CD14-positive monocyte (primary cell): ENCODE results near the gene KLHL25. TPM values are rescaled to one million over a fixed set of nuclear protein-coding genes. Genes with fewer than 3 reads are reported as not detected.

Experiments used
- DNase-seq, 3 donors: peaks; one replicate each; pipeline ENCODE4 v3.0.0-alpha.2; 2011 to 2022
- H2AFZ ChIP-seq: 2 replicates; pipeline ENCODE4 v1.6.0; 2012; ENCODE audit warnings: mild to moderate bottlenecking, low read depth, low read length, inconsistent platforms; ENCODE audit not compliant: insufficient read depth, poor library complexity, severe bottlenecking
- H3K27ac ChIP-seq, 2 donors: 1 replicate in 1 of 2; 2 replicates in 1 of 2; pipeline ENCODE4 v1.5.1; 2012 to 2013; ENCODE audit warnings: low read length in 2 of 2, control low read depth in 1 of 2, inconsistent platforms in 1 of 2, low read depth in 1 of 2, mild to moderate bottlenecking in 1 of 2
- H3K27me3 ChIP-seq, 2 donors: one replicate each; pipeline versions ENCODE4 v1.6.0 to v1.6.1; 2011 to 2013; ENCODE audit warnings: low read length in 2 of 2; ENCODE audit not compliant: control insufficient read depth in 2 of 2, insufficient read depth in 2 of 2
- H3K36me3 ChIP-seq, 2 donors: replicated peaks in 1 of 2; 1 replicate in 1 of 2; 2 replicates in 1 of 2; pipeline versions ENCODE4 v1.5.1 to v1.6.1; 2012 to 2013; ENCODE audit warnings: low read length in 2 of 2, control low read depth in 1 of 2, inconsistent platforms in 1 of 2, mild to moderate bottlenecking in 1 of 2; ENCODE audit not compliant: insufficient read depth in 2 of 2, control insufficient read depth in 1 of 2
- H3K4me1 ChIP-seq, 2 donors: 1 replicate in 1 of 2; 2 replicates in 1 of 2; pipeline versions ENCODE4 v1.5.1 to v1.6.1; 2012 to 2013; ENCODE audit warnings: low read length in 2 of 2, control low read depth in 1 of 2, inconsistent platforms in 1 of 2, mild to moderate bottlenecking in 1 of 2, moderate library complexity in 1 of 2; ENCODE audit not compliant: insufficient read depth in 2 of 2, control insufficient read depth in 1 of 2
- H3K4me2 ChIP-seq: replicated peaks from 2 replicates; pipeline ENCODE3; 2012; ENCODE audit warnings: low read length, moderate library complexity, mild to moderate bottlenecking; ENCODE audit not compliant: poor library complexity, severe bottlenecking; ENCODE audit errors: extremely low read depth
- H3K4me3 ChIP-seq, 3 experiments: fragments of 200-600 bp in 1 of 3; sonication (generic) in 1 of 3; replicated peaks in 1 of 3; 1 replicate in 2 of 3; 2 replicates in 1 of 3; pipeline ENCODE4 v1.5.1; 2011 to 2013; ENCODE audit warnings: low read length in 3 of 3, mild to moderate bottlenecking in 3 of 3, control low read depth in 2 of 3, low read depth in 2 of 3, inconsistent platforms in 1 of 3, moderate library complexity in 1 of 3
- H3K79me2 ChIP-seq: 2 replicates; pipeline ENCODE4 v1.6.0; 2012; ENCODE audit warnings: mild to moderate bottlenecking, control low read depth, inconsistent platforms, low read length, moderate library complexity; ENCODE audit not compliant: insufficient read depth
- H3K9ac ChIP-seq: 2 replicates; pipeline ENCODE4 v1.6.0; 2017; ENCODE audit warnings: low read length, mild to moderate bottlenecking; ENCODE audit not compliant: insufficient read depth, poor library complexity, severe bottlenecking
- H3K9me3 ChIP-seq, 2 donors: replicated peaks in 1 of 2; 1 replicate in 1 of 2; 2 replicates in 1 of 2; pipeline versions ENCODE4 v1.5.1 to v1.6.1; 2012 to 2013; ENCODE audit warnings: low read length in 2 of 2, control low read depth in 1 of 2; ENCODE audit not compliant: control insufficient read depth in 1 of 2, insufficient read depth in 1 of 2
- H4K20me1 ChIP-seq: 2 replicates; pipeline ENCODE4 v1.6.0; 2012; ENCODE audit warnings: mild to moderate bottlenecking, low read length, control low read depth, moderate library complexity; ENCODE audit not compliant: insufficient read depth
- H3K27ac Mint-ChIP-seq, 7 donors: one replicate each; pipeline ENCODE4 v1.8.0; 2020; ENCODE audit warnings: mild to moderate bottlenecking in 7 of 7, mixed read lengths in 7 of 7, moderate library complexity in 6 of 7, inconsistent platforms in 2 of 7
- H3K27me3 Mint-ChIP-seq, 3 donors: one replicate each; pipeline ENCODE4 v1.8.0; 2021 to 2022; ENCODE audit warnings: low read depth in 3 of 3, mild to moderate bottlenecking in 3 of 3, mixed read lengths in 3 of 3, moderate library complexity in 3 of 3, inconsistent platforms in 1 of 3
- H3K36me3 Mint-ChIP-seq, 2 donors: one replicate each; pipeline ENCODE4 v1.8.0; 2020; ENCODE audit warnings: mixed read lengths in 2 of 2, inconsistent platforms in 1 of 2, mild to moderate bottlenecking in 1 of 2
- H3K4me1 Mint-ChIP-seq: one replicate; pipeline ENCODE4 v1.8.0; 2020; ENCODE audit warnings: mild to moderate bottlenecking, mixed read lengths
- H3K4me3 Mint-ChIP-seq, 2 donors: one replicate each; pipeline ENCODE4 v1.8.0; 2020; ENCODE audit warnings: mild to moderate bottlenecking in 2 of 2, mixed read lengths in 2 of 2, moderate library complexity in 1 of 2
- H3K9me3 Mint-ChIP-seq, 7 donors: one replicate each; pipeline ENCODE4 v1.8.0; 2020 to 2022; ENCODE audit warnings: mixed read lengths in 7 of 7, mild to moderate bottlenecking in 6 of 7, moderate library complexity in 6 of 7, inconsistent platforms in 2 of 7
- WGBS: methylation state at CpG from one replicate; pipeline ENCODE4 v1.1.5; 2013; ENCODE audit warnings: missing lambda C conversion rate; ENCODE audit not compliant: insufficient coverage; 5-methylcytosine and 5-hydroxymethylcytosine counted together
- intact Hi-C, 2 donors: fragments of 100-400 bp; cut with micrococcal nuclease; formaldehyde crosslinking; loops; one replicate each; pipeline versions ENCODE4 v1.15.0 to v1.15.1; 2023
- polyA plus RNA-seq, 3 donors: library from polyadenylated mRNA; depleted of rRNA in 1 of 3; unstranded in 2 of 3; stranded (reverse) in 1 of 3; fragments of 300-500 nt in 2 of 3; fragments of >200 nt in 1 of 3; fragmentation: Illumina TruSeq in 2 of 3; gene quantifications; 1 replicate in 2 of 3; 2 replicates in 1 of 3; pipeline ENCODE4 v1.2.3, GENCODE V29; 2012 to 2021
- TF ChIP-seq, protein P1 (sequence below): fragments of 200-600 bp; IDR thresholded peaks from one replicate; pipeline ENCODE4 v1.8.0; 2022; ENCODE audit warnings: antibody characterized with exemption, mild to moderate bottlenecking

KLHL25 gene
- polyA plus RNA-seq, 3 donors, result 0.27 to 0.60 (median 0.40) TPM

DNA sequence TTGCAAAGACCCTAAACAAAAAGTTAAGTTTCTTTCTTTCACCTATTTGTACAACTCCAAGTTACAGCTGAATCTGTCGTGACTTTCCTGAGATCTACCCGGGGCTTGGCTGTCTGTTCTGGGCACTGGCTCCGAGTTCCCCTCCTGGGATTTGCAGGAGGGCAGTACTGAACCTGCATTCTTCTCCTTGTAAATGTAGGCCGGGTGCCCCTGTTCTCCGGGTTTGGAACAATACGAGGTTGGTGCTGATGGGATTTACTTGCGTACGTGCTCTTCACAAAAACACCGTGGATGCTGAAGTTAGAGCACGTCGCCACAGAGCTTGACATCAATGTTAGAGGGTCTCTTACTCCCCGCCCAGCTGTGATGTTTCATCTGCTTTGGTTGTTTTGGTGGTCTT, 48.1 kb downstream of the KLHL25 start:
- TF ChIP-seq, protein P1, sequence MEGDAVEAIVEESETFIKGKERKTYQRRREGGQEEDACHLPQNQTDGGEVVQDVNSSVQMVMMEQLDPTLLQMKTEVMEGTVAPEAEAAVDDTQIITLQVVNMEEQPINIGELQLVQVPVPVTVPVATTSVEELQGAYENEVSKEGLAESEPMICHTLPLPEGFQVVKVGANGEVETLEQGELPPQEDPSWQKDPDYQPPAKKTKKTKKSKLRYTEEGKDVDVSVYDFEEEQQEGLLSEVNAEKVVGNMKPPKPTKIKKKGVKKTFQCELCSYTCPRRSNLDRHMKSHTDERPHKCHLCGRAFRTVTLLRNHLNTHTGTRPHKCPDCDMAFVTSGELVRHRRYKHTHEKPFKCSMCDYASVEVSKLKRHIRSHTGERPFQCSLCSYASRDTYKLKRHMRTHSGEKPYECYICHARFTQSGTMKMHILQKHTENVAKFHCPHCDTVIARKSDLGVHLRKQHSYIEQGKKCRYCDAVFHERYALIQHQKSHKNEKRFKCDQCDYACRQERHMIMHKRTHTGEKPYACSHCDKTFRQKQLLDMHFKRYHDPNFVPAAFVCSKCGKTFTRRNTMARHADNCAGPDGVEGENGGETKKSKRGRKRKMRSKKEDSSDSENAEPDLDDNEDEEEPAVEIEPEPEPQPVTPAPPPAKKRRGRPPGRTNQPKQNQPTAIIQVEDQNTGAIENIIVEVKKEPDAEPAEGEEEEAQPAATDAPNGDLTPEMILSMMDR, result no peak
- H3K9me3 ChIP-seq, result no peaks in the 10 kb centered on the region
- no peak overlapping the region for H3K4me3 Mint-ChIP-seq

DNA sequence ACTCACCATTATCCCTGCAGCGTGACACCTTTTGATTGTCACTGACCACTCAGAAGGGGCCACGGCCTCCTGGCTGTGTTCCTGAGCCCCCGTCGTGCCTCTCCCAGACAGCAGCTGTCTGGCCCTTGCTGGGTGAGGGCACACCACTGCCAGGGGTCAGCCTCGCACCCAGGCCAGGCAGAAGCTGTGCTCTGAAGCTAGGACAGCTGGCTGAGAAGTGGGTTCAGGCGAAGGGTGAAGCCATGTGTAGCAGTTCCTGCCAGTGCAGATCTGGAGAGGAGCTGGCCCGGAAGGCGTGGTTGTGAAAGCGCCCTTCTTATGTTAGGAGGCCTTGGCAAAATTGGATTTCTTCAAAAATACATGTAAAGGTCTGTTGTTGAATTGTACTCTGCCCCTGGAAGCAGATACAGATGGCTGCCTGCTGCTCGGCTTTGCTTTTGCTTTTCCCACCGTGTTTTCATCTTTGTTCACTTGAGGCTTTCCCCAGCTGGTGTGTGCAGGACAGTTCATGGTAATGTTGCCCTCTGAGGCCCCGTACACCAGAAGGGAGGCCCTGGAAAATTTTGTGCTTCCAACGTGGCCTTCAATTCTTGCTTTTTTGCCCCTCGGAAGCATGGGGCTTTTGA, 49.1 kb downstream of the KLHL25 start:
- no peaks in the 10 kb centered on the region for H3K27me3 Mint-ChIP-seq
- Histone ChIP-seq H3K9me3 (no peaks in the 10 kb centered on the region), H4K20me1 (peaks cover 100% of the 10 kb centered on the region), H3K27me3 (no peaks in the 10 kb centered on the region), H3K36me3 (peaks cover 82 to 90% of the 10 kb centered on the region in 2 donors), H3K4me1 (no peaks in the 10 kb centered on the region), H3K27ac (peak overlapping the region in 1 of 2 donors; percentile 19), H3K79me2 (no peaks in the 10 kb centered on the region), H3K4me2 (no peak overlapping the region), H2AFZ (no peak overlapping the region), H3K4me3 (no peak overlapping the region), H3K9ac (no peak overlapping the region)
- intact Hi-C loops, result no loop called here
- peaks cover 0 to 2% (median 0%) of the 10 kb centered on the region in 7 donors for H3K9me3 Mint-ChIP-seq
- H3K27ac Mint-ChIP-seq, result peak overlapping the region in 4 of 7 donors; percentile 15 to 58 (median 49)
- peaks cover 81 to 90% of the 10 kb centered on the region in 2 donors for H3K36me3 Mint-ChIP-seq
- H3K4me1 Mint-ChIP-seq, result no peaks in the 10 kb centered on the region
- DNase-seq, result no peak
- H3K4me3 Mint-ChIP-seq, result no peak overlapping the region
- TF ChIP-seq, protein P1, result no peak
- WGBS, result 95% methylated on average over 11 of the region's 14 CpGs

More for the DNA sequence above, 48.1 kb downstream of the KLHL25 start:
- DNase-seq, result no peak
- peaks cover 72 to 80% of the 10 kb centered on the region in 2 donors for H3K36me3 Mint-ChIP-seq
- Histone ChIP-seq H3K9ac (no peak overlapping the region), H3K27me3 (no peaks in the 10 kb centered on the region), H3K4me2 (no peak overlapping the region), H3K4me3 (no peak overlapping the region), H3K4me1 (no peaks in the 10 kb centered on the region), H2AFZ (no peak overlapping the region), H3K27ac (no peak overlapping the region), H4K20me1 (peaks cover 100% of the 10 kb centered on the region), H3K36me3 (peaks cover 72 to 80% of the 10 kb centered on the region in 2 donors), H3K79me2 (no peaks in the 10 kb centered on the region)
- intact Hi-C loops, result no loop called here
- WGBS, result 97% methylated on average over 8 of the region's 12 CpGs
- no peaks in the 10 kb centered on the region for H3K9me3 Mint-ChIP-seq
- H3K27me3 Mint-ChIP-seq, result peaks cover 0 to 3% (median 1%) of the 10 kb centered on the region in 3 donors
- no peaks in the 10 kb centered on the region for H3K4me1 Mint-ChIP-seq
- peak overlapping the region in 2 of 7 donors; percentile 52 to 63 for H3K27ac Mint-ChIP-seq
